GM21737 (cell line): ENCODE data around the gene HRAS.
"Not testable (repeated sequence)": the region's sequence is repeated elsewhere in the genome, so short reads cannot be mapped to it uniquely, and the experiment has no call there.

ENCODE experiments used
- ATAC-seq: cut with Tn5 transposase; IDR thresholded peaks from one replicate; pipeline ENCODE4 v1.9.1; 2021; ENCODE audit warnings: mild to moderate bottlenecking, moderate library complexity; ENCODE audit not compliant: unreplicated experiment

Gene HRAS

DNA sequence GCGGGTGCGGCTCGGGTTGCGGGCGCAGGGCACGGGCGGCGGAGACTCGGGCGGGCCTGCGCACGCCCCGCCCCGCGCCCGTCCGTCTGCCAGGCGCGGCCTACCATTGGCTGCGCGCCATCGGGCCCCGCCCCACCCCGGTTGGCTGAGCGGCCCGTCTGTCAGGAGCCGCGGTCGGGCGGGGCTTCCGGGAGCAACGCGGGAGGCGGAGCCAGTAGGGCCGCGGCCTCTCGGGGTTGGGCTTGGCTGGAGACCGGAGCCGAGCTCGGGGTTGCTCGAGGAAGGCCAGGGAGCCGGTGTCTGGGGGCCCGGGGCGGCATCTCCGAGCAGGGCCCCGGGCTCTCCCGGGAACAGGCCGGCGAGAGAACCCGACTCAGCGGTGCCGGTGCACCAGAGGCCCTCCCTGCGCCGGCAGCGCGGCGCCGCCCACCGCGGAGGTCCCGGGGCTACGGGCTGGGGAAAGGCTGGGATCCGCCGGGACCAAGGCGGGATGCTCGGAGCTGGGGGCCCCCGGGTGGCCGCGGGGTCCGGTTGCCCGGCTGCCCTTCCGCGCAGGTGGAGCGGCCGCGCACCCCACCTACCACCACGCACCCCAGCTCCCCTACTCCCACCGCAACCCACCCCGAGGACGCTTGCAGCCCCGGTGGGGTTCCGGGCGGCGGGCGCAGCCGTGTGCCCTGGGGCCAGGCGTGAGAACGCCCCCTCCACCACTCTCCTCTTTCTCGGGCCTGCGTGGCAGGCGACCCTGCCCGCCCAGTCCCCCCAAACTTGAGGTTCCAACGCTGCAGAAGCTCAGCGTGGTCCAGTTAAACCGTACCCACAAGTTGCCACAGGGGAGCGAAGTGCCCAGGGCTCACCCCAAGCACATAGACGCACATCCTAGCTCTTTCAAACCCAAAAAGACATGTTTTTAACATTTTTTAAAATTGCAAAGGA is at the start of gene HRAS:
Gene HRAS (minus strand): TSS at position 58 of the 936 bp plus-strand sequence.
- peak; percentile 72 for ATAC-seq

DNA sequence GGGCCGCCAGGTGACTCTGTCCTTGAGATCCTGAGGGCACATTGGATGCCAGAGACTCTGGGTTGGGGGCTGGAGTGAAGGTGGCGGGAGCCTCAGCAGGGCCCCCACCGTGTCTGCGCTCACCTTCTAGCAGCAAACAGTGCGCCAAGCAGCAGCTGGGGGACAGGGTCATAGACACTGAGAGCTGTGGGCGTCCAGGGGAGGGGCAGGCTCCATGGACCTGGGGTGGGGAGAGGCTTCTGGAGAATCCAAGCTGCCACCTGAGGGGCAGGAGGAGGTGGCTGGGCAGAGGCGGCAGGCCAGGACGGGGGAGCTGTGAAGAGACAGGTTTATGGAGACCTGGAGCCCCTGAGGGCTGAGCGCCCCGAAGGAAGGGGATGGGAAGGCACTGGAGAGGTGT is 48.9 kb upstream of the HRAS start:
- ATAC-seq = no peak

DNA sequence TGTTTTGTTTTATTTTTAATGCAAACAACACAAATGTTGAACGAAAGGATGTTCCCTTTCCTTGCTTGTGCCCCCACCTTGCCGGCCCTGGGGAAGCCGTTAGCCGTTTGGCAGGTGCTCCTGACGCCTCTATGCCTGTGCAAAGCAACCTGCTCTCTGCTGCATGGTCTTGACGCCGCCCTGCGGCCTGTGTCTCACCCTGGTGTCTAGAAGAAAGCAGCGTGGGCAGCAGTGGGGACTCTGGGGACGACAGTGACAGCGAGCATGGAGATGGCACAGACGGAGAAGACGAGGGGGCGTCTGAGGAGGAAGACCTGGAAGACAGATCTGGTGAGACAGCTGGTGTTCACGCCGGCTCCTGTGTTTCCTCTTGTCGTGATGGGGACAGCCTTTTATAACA is 46.4 kb upstream of the HRAS start:
- no peak for ATAC-seq

DNA sequence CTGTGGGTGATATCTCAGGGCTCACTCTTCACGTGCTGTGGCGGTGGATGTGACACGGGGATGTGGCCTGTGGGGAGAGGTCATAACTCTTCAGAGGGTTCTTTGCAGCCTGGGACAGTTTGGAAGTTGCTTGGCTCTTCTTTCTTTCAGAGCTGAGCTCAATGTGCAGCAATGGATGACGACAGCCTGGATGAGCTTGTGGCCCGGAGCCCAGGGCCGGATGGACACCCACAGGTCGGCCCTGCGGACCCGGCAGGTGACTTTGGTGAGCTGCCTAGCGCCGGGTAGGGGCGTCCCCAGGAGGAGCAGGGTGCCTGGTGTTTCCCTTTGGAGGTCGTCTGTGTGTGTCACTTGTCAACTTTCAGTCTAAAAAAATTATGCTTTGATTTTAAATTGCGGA is 46.0 kb upstream of the HRAS start:
- ATAC-seq = no peak

- ATAC-seq = no peak
Observed at GRCh38 chr11:579830-580601, 44.6 kb upstream of the HRAS start.

GRCh38 chr11:578276-579035 is 43.1 kb upstream of the HRAS start:
- ATAC-seq = no peak

DNA sequence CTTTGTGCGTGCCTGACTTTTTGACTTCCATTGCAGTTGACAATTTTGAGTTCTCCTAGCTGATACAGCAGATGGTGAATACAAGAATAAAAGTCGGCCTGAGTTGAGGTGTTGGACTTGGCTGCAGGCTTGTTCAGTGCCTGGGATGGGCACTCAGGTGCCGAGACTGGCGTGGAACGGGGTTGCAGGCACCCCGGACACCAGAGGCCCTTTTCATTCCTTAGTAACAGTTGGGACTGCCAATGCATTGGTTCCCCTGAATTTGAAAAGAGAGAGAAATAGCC is 42.2 kb upstream of the HRAS start:
- ATAC-seq = no peak

DNA sequence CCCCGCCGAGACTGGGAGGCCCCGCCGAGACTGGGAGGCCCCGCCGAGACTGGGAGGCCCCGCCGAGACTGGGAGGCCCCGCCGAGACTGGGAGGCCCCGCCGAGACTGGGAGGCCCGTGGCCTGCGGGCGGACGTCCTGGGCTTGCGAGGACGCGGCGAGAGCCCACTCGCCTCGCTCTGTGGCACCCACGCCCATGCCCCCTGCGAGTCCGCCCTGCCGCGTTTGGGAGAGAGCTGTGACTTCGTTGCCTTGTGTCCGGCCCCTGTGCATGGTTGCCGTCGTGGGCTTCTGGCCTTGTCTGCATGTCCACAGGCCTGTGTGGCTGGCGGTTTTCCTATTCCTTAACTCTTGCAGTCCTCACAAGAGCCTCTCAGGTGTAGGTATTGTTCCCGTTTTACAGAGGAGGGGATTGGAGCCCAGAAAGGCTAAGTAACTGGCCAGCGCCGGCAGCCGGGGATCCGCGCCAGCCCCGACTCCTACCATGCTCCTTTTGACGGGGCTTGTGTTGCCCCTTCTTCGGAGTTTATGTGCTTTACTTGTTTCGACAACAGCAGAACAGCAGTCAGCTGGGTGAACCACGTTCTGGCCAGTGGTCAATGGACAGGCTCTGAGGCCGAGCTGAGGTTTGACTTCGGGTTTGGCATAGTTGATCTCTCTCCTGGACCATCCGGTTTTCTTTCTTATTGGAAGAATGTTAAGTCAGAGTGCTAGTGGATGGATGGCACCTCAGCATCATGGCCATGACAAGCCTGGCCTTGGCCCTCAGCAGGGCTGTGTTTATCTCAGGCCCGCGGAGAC is 41.6 kb upstream of the HRAS start:
- no peak for ATAC-seq

- ATAC-seq = peak; percentile 79
Observed at GRCh38 chr11:575996-576768, 40.8 kb upstream of the HRAS start, which contains the start of gene PHRF1. Gene PHRF1 (plus strand): TSS chr11:576470. CDS start chr11:581513, 5,043 bp downstream.

DNA sequence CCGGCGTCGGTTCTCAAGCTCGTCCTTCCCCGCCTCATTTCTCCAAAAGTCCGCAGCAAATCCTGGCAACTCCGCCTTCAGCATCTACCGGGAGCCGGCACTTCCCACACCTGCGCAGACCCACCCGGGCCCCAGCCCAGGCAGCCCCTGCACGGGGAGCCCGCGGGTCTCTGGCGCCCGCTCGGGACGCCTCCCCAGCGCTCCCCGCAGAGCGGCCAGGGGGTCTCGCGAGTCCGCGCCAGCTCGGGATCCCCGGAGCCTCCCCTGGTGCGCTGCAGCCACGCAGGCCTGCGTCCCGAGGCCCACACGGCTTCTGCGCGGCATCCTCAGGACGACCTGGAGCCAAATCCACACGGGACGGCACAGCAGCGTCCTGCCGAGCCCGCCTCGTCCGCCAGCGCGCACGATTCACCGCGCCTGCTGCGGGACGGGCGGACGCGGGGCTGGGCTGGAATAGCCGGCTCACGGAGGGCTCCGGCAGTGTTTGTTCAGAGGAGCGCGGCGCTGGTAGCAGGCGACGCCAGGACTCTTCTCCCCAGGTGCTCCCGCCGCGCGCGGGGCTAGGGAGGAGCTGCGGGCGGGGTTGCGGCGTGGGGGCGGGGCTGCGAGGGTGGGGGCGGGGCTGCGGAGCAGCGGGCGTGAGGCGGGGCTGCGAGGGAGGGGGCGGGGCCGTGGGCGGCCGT is 40.1 kb upstream of the HRAS start:
- ATAC-seq = peak; percentile 22

DNA sequence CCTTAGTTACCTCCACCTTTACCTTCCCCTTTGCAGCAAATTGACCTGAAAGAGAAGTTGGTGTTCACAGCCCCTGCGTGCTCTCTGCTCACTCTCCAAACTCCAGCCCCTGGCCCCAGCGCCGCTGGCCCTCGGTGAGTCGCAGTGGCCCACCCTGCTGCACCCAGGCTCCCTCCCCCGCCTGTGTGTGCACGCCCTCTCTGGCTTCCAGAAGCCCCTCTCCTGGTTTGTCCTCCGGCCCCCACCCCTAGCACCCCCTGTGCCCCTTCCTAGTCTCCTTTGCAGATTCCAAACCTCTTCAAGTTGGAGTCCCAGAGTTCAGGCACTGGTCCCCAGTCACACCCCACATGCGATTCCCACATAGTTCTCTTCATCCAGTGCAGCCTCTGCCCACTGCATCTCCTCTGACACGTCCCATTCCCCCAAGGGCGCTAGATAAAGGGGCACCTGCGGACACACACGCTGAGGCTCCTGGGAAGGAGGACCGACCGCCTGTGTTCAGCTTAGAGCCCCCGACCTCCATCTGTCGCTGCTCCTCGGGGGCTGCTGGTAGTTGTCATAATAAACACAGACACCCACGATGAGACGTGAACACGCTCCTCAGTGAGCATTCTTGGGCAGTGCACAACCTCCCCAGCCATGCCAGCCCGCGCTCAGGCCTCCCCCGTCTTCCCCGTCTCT is 39.4 kb upstream of the HRAS start:
- no peak for ATAC-seq

DNA sequence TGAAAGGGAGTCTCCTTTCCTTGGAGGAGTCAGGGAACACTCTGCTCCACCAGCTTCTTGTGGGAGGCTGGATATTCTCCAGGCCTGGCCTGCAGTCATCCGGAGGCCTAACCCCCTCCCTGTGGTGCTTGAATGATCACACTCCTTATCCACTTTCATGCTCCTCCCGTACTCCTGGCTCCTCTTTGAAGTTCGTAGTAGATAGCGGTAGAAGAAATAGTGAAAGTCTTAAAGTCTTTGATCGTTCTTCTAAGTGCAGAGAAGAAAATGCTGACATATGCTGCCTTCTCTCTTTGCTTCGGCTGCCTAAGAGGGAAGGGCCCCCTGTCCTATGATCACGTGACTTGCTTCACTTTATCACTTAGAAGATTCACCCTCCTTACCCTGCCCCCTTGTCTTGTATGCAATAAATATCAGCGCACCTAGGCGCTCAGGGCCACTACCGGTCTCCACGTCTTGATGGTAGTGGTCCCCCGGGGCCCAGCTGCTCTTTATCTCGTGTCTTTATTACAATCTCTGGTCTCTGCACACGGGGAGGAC is 38.7 kb upstream of the HRAS start:
- ATAC-seq = not testable (repeated sequence)

DNA sequence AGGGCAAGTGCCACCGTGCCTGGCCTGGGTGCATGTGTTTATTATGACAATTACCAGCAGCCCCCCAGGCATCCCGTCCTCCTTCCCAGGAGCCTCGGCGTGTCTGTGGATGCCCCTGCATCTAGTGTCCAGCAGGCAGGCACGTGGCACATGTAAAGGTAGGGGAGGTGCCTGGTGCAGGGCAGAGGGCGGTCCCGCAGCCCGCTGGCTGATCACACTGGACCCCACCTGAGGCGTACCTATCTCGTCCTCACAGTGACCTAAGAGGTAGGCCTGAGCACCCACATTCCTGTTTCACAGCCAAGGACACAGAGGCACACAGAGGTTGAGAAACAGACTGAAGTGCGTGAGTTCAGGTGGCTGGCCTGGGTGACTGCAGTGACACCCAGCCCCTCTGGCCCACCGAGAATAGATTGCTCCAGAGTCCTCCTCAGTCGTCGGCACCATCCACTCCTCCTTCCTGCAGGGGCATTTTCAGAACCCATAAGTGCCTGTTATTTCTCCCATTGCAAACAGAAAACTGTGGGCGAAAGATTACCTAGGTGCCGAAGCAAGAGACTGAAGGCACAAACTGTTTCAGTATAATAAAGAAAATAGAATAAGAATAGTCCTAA is 37.9 kb upstream of the HRAS start:
- ATAC-seq = no peak

GRCh38 chr11:571802-572185 is 36.4 kb upstream of the HRAS start:
- ATAC-seq = no peak

GRCh38 chr11:569158-569885 is 33.9 kb upstream of the HRAS start:
- no peak for ATAC-seq

DNA sequence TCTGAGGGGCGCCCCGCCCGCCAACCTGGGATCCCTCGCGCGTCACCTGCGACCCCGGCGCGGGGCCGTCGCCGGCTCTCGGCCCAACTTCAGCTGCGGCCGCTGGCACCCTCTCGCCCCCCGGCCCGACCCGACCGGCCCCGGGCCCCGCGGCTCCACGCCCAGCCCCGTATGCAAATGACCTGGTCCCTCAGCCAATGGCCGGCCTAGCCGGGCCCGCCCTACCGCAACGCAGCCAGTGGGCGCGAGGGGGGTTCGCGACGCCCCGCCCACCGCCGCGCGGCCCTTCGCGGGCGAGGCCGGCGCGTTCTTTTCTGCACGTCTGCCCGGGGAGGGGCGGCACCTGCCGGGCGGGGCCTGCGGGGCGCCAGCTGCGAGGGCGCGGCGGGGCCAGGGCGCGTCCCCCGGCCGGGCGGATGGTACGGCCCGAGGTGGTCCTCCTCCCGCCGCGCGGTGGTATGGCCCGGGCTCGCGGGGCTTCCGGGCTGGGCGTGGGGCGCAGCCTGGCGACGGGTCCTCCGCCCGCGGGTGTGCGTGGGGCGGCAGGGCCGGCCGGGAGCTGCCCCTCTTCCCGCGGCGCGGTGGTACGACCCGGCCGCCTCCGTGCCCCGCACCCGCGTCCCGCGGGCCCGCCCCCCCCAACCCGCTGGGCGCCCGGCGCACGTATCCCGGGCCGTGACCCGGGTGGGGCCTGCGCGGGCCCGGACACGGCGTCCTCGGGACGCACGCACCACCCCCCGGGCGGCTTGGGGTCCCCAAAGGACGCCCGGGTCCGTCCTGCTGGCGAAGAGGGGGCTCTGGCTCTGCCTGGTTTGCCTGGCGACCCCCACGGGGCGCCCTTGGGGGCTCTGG is 33.2 kb upstream of the HRAS start:
- peak; percentile 81 for ATAC-seq
